ENCODE results near the gene RIPOR3. TPM values are rescaled to one million over a fixed set of nuclear protein-coding genes. Genes with fewer than 3 reads are reported as not detected.
"Not testable (repeated sequence)": the region's sequence is repeated elsewhere in the genome, so short reads cannot be mapped to it uniquely, and the experiment has no call there.

Gene RIPOR3
- total RNA-seq, 1 experiment from 2014 or later = 0.47 TPM

GRCh38 chr20:50673466-50674137 is 17.7 kb downstream of the RIPOR3 start:
- DNase-seq (ENCODE audit: low read depth) = peak; percentile 97
- in situ Hi-C loops (cut with HindIII; ENCODE audit: low pct_unique_long_range_greater_than_20kb, low sequenced_read_pairs) = no loop called here

GRCh38 chr20:50673146-50673465 is 18.2 kb downstream of the RIPOR3 start:
- no peak for DNase-seq (ENCODE audit: low read depth)
- in situ Hi-C loops (cut with HindIII; ENCODE audit: low pct_unique_long_range_greater_than_20kb, low sequenced_read_pairs) = no loop called here

GRCh38 chr20:50672400-50673145 is 18.8 kb downstream of the RIPOR3 start:
- in situ Hi-C loops (cut with HindIII; ENCODE audit: low pct_unique_long_range_greater_than_20kb, low sequenced_read_pairs) = no loop called here
- DNase-seq (ENCODE audit: low read depth) = no peak

GRCh38 chr20:50671626-50672025 is 19.7 kb downstream of the RIPOR3 start:
- in situ Hi-C loops (cut with HindIII; ENCODE audit: low pct_unique_long_range_greater_than_20kb, low sequenced_read_pairs) = no loop called here
- DNase-seq (ENCODE audit: low read depth) = no peak

- DNase-seq (ENCODE audit: low read depth); in situ Hi-C loops (cut with HindIII; ENCODE audit: low pct_unique_long_range_greater_than_20kb, low sequenced_read_pairs): not testable (repeated sequence)
Measured at GRCh38 chr20:50671010-50671409, 20.3 kb downstream of the RIPOR3 start.

GRCh38 chr20:50670126-50670862 is 21.0 kb downstream of the RIPOR3 start:
- DNase-seq (ENCODE audit: low read depth) = peak; percentile 68
- in situ Hi-C loops (cut with HindIII; ENCODE audit: low pct_unique_long_range_greater_than_20kb, low sequenced_read_pairs) = no loop called here

GRCh38 chr20:50668798-50669197 is 22.5 kb downstream of the RIPOR3 start:
- no peak for DNase-seq (ENCODE audit: low read depth)
- in situ Hi-C loops (cut with HindIII; ENCODE audit: low pct_unique_long_range_greater_than_20kb, low sequenced_read_pairs) = loop anchor here (10.0 kb wide), 1 partner anchor 66 kb away; the partner anchor contains the start of gene PARD6B

- in situ Hi-C loops (cut with HindIII; ENCODE audit: low pct_unique_long_range_greater_than_20kb, low sequenced_read_pairs) = loop anchor here (10.0 kb wide), 1 partner anchor 66 kb away; the partner anchor contains the start of gene PARD6B
- DNase-seq (ENCODE audit: low read depth) = no peak
Measured at GRCh38 chr20:50668326-50668725, 23.0 kb downstream of the RIPOR3 start.

GRCh38 chr20:50666709-50667298 is 24.5 kb downstream of the RIPOR3 start:
- in situ Hi-C loops (cut with HindIII; ENCODE audit: low pct_unique_long_range_greater_than_20kb, low sequenced_read_pairs) = loop anchor here (10.0 kb wide), 1 partner anchor 68 kb away; the partner anchor contains the start of gene PARD6B
- no peak for DNase-seq (ENCODE audit: low read depth)

- in situ Hi-C loops (cut with HindIII; ENCODE audit: low pct_unique_long_range_greater_than_20kb, low sequenced_read_pairs) = loop anchor here (10.0 kb wide), 1 partner anchor 71 kb away; the partner anchor contains the start of gene PARD6B
- DNase-seq (ENCODE audit: low read depth) = no peak
Measured at GRCh38 chr20:50664254-50664653, 27.1 kb downstream of the RIPOR3 start.

- in situ Hi-C loops (cut with HindIII; ENCODE audit: low pct_unique_long_range_greater_than_20kb, low sequenced_read_pairs) = loop anchor here (10.0 kb wide), 1 partner anchor 72 kb away; the partner anchor contains the start of gene PARD6B
- peak; percentile 79 for DNase-seq (ENCODE audit: low read depth)
Measured at GRCh38 chr20:50663095-50663821, 28.1 kb downstream of the RIPOR3 start.

GRCh38 chr20:50659975-50660670 is 31.2 kb downstream of the RIPOR3 start:
- in situ Hi-C loops (cut with HindIII; ENCODE audit: low pct_unique_long_range_greater_than_20kb, low sequenced_read_pairs) = loop anchor here (10.0 kb wide), 1 partner anchor 75 kb away; the partner anchor contains the start of gene PARD6B
- no peak for DNase-seq (ENCODE audit: low read depth)

- no peak for DNase-seq (ENCODE audit: low read depth)
- in situ Hi-C loops (cut with HindIII; ENCODE audit: low pct_unique_long_range_greater_than_20kb, low sequenced_read_pairs) = no loop called here
Measured at GRCh38 chr20:50658804-50659380, 32.5 kb downstream of the RIPOR3 start.

- no peak for DNase-seq (ENCODE audit: low read depth)
- in situ Hi-C loops (cut with HindIII; ENCODE audit: low pct_unique_long_range_greater_than_20kb, low sequenced_read_pairs) = no loop called here
Measured at GRCh38 chr20:50655311-50655880, 35.9 kb downstream of the RIPOR3 start.

GRCh38 chr20:50654904-50655303 is 36.4 kb downstream of the RIPOR3 start:
- in situ Hi-C loops (cut with HindIII; ENCODE audit: low pct_unique_long_range_greater_than_20kb, low sequenced_read_pairs) = no loop called here
- no peak for DNase-seq (ENCODE audit: low read depth)

- DNase-seq (ENCODE audit: low read depth) = no peak
- in situ Hi-C loops (cut with HindIII; ENCODE audit: low pct_unique_long_range_greater_than_20kb, low sequenced_read_pairs) = no loop called here
Measured at GRCh38 chr20:50652702-50653294, 38.5 kb downstream of the RIPOR3 start.
